ENCODE data around the gene CNOT6L. TPM values are rescaled to one million over a fixed set of nuclear protein-coding genes. Genes with fewer than 3 reads are reported as not detected.

Gene CNOT6L
- total RNA-seq, 1 experiment from 2014 or later: 14.5 TPM

DNA sequence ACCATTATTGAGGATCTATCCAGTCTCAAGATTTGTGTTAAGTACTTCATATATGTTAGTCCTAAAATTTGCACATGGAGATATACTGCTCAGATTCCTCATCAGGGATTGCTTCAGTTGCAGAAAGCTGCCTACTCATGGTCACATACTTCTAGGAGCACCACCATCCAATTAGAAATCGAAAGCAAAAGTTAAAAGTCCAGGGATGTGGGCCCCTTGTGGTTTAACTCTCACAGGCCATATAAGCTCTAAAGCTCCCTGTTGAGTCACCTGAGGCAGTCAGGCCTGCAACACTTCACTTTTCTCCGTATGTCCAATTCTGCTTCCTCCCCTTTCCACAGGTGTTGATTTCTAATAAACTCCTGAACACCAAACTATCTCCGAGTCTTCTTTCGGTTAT, 84.2 kb downstream of the CNOT6L start:
- no CpG with 5 or more reads among the region's 4 CpGs for WGBS (ENCODE audit: extremely low coverage, insufficient read length, low lambda C conversion rate)
- Histone ChIP-seq H3K9ac (ENCODE audit: extremely low read depth, insufficient read length, low read length) (no peak overlapping the region), H2BK20ac (ENCODE audit: low read depth, low read length, poor library complexity, severe bottlenecking) (no peak overlapping the region), H2AFZ (ENCODE audit: low read length) (no peak overlapping the region), H3K23me2 (ENCODE audit: insufficient read length, low read depth, low read length, poor library complexity, severe bottlenecking) (no peaks in the 10 kb centered on the region), H3K27me3 (ENCODE audit: insufficient read depth, low read length) (no peaks in the 10 kb centered on the region), H2BK5ac (ENCODE audit: insufficient read length, low read length) (no peak overlapping the region), H3K4me1 (ENCODE audit: insufficient read depth, low read length) (no peaks in the 10 kb centered on the region), H2BK15ac (ENCODE audit: low read depth, low read length) (no peak overlapping the region), H4K91ac (ENCODE audit: insufficient read length, low read depth, low read length) (no peak overlapping the region), H4K5ac (ENCODE audit: insufficient read length, low read depth, low read length) (no peak overlapping the region), H4K8ac (replicated peaks; ENCODE audit: insufficient read length, low read depth, low read length) (no peak overlapping the region), H3K4ac (ENCODE audit: low read depth, low read length) (no peak overlapping the region), H3K18ac (ENCODE audit: insufficient read length, low read depth, low read length) (no peak overlapping the region), H3K9me3 (ENCODE audit: control insufficient read depth, low read depth, low read length) (no peaks in the 10 kb centered on the region), H3K56ac (ENCODE audit: insufficient read length, low read depth, low read length) (no peak overlapping the region), H4K20me1 (ENCODE audit: control insufficient read depth, insufficient read depth, insufficient read length) (no peaks in the 10 kb centered on the region), H2BK120ac (ENCODE audit: low read depth, low read length, poor library complexity, severe bottlenecking) (no peak overlapping the region), H2AK5ac (ENCODE audit: insufficient read length, low read length) (no peak overlapping the region), H3K79me2 (ENCODE audit: insufficient read depth, low read length) (no peaks in the 10 kb centered on the region), H3K27ac (ENCODE audit: insufficient read length, low read depth, low read length) (no peak overlapping the region), H2BK12ac (ENCODE audit: insufficient read length, low read depth, low read length) (no peak overlapping the region), H3K4me2 (ENCODE audit: insufficient read depth, insufficient read length, low read length) (no peak overlapping the region), H3T11ph (ENCODE audit: low read length) (no peak overlapping the region), H3K14ac (ENCODE audit: insufficient read depth, low read length) (no peak overlapping the region), H3K23ac (ENCODE audit: insufficient read length, low read depth, low read length) (no peak overlapping the region), H3K79me1 (ENCODE audit: insufficient read depth, low read depth, low read length, poor library complexity, severe bottlenecking) (no peaks in the 10 kb centered on the region)
- H3K36me3 Mint-ChIP-seq (ENCODE audit: insufficient read depth in 1 of 3, low read depth in 3 of 3): 0 out of 7 replicates have a peak, but pooled peaks cover 0 to 2% (median 0%) of the 10 kb centered on the region in 3 experiments
- DNase-seq: no peak
- no peak overlapping the region; a peak in 1 of 7 replicates for H3K27ac Mint-ChIP-seq
- no peak overlapping the region for H3K4me3 Mint-ChIP-seq
- H3K4me1 Mint-ChIP-seq: peaks cover 8% of the 10 kb centered on the region in 2 experiments
- H3K9me3 Mint-ChIP-seq: no peaks in the 10 kb centered on the region
- no peaks in the 10 kb centered on the region for H3K27me3 Mint-ChIP-seq (ENCODE audit: low read depth)
- TF ChIP-seq, protein P1, sequence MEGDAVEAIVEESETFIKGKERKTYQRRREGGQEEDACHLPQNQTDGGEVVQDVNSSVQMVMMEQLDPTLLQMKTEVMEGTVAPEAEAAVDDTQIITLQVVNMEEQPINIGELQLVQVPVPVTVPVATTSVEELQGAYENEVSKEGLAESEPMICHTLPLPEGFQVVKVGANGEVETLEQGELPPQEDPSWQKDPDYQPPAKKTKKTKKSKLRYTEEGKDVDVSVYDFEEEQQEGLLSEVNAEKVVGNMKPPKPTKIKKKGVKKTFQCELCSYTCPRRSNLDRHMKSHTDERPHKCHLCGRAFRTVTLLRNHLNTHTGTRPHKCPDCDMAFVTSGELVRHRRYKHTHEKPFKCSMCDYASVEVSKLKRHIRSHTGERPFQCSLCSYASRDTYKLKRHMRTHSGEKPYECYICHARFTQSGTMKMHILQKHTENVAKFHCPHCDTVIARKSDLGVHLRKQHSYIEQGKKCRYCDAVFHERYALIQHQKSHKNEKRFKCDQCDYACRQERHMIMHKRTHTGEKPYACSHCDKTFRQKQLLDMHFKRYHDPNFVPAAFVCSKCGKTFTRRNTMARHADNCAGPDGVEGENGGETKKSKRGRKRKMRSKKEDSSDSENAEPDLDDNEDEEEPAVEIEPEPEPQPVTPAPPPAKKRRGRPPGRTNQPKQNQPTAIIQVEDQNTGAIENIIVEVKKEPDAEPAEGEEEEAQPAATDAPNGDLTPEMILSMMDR (conservative IDR thresholded peaks at IDR 0.05): 0 out of 3 replicates have a peak, but pooled peaks have one; percentile 9

Measured in H9 (cell line).